Measurements from ENCODE around the gene CACNB2.
A peak's percentile ranks its signal among the peaks of the same experiment; 100 is the strongest.

CACNB2 gene

GRCh38 chr10:18514537-18514936 is 374.3 kb downstream of the CACNB2 start:
- TF ChIP-seq CTCF (IDR thresholded peaks at IDR 0.05; ENCODE audit: low read depth, low read length, missing control alignments): no peak
- in situ Hi-C loops (cut with HindIII; ENCODE audit: low sequenced_read_pairs): no loop called here
- no peak overlapping the region for H3K4me3 ChIP-seq (ENCODE audit: low read depth, low read length)
- DNase-seq (ENCODE audit: low read depth): no peak

DNA sequence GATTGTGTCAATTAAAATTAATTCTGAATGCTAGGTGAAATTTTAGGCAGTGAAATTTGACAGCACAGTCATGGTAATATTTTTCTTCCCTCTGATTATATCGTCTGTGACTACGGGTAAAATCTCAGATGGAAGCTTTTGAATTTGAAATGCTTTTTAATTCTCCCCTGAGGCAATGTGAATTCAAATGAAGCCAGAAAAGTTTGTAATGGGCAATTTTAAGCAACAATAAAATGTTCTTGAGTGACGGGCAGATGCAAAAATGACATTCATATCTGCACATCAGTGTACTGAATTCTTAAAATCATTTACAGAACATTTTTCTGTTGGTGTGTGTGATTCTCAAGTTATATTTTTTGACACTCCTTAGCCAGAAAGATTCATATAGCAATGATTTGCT is 376.6 kb downstream of the CACNB2 start:
- in situ Hi-C loops (cut with HindIII; ENCODE audit: low sequenced_read_pairs): no loop called here
- H3K4me3 ChIP-seq (ENCODE audit: low read depth, low read length): no peak overlapping the region
- TF ChIP-seq CTCF (IDR thresholded peaks at IDR 0.05; ENCODE audit: low read depth, low read length, missing control alignments): no peak

DNA sequence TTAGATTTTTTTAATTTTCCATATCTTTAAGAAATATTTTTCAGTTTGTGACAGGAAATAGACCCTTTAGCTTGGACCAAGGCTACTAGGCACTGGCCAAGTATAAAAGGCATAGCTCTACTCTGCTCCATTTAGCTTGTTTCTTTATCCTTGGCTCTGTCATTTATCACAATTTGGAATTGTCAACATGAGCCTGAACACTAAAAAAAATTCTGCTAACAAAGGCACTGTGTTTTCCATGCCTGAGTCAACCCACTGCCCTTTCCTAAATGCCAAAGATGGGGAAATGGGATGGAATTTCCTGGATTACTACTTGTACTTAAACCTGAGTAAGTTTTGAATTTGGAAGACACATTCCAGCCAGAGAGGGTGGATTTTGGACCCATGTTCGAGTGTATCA is 382.8 kb downstream of the CACNB2 start:
- no peak for TF ChIP-seq CTCF (IDR thresholded peaks at IDR 0.05; ENCODE audit: low read depth, low read length, missing control alignments)
- no peak for DNase-seq (ENCODE audit: low read depth)
- in situ Hi-C loops (cut with HindIII; ENCODE audit: low sequenced_read_pairs): no loop called here
- no peak overlapping the region for H3K4me3 ChIP-seq (ENCODE audit: low read depth, low read length)

More for the DNA sequence above, 376.6 kb downstream of the CACNB2 start:
- no peak for DNase-seq (ENCODE audit: low read depth)

GRCh38 chr10:18523858-18524257 is 383.6 kb downstream of the CACNB2 start:
- in situ Hi-C loops (cut with HindIII; ENCODE audit: low sequenced_read_pairs): no loop called here
- H3K4me3 ChIP-seq (ENCODE audit: low read depth, low read length): no peak overlapping the region
- DNase-seq (ENCODE audit: low read depth): no peak
- no peak for TF ChIP-seq CTCF (IDR thresholded peaks at IDR 0.05; ENCODE audit: low read depth, low read length, missing control alignments)

DNA sequence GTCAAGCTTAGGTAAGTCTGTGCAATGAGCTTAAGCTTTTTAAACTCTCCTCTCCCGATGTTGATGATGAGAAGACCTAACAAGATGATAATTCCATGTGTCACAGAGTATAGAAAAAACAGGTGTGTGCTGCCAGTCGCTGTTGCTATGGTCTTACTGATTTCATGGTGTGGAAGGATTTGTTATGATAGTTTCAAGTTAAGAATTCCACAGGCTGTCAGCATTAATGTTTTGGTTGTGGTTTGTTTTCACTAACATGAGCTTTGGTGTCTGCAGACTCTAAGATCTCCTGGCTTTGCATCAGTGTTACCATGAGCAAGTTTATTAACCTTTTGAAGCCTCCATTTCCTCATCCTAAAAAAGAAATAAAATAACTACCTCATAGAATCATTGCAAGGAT is 387.5 kb downstream of the CACNB2 start:
- DNase-seq (ENCODE audit: low read depth): peak; percentile 16
- TF ChIP-seq CTCF (IDR thresholded peaks at IDR 0.05; ENCODE audit: low read depth, low read length, missing control alignments): no peak
- no peak overlapping the region for H3K4me3 ChIP-seq (ENCODE audit: low read depth, low read length)
- in situ Hi-C loops (cut with HindIII; ENCODE audit: low sequenced_read_pairs): loop anchor here (5.0 kb wide), 1 partner anchor 95 kb away; no protein-coding TSS in a partner anchor

GRCh38 chr10:18528292-18528691 is 388.1 kb downstream of the CACNB2 start:
- in situ Hi-C loops (cut with HindIII; ENCODE audit: low sequenced_read_pairs): loop anchor here (5.0 kb wide), 1 partner anchor 96 kb away; no protein-coding TSS in a partner anchor
- H3K4me3 ChIP-seq (ENCODE audit: low read depth, low read length): no peak overlapping the region
- no peak for DNase-seq (ENCODE audit: low read depth)
- no peak for TF ChIP-seq CTCF (IDR thresholded peaks at IDR 0.05; ENCODE audit: low read depth, low read length, missing control alignments)

Measured in astrocyte of the cerebellum (primary cell).